Testis (tissue), 3 donors: Measurements from ENCODE around the gene CD7. TPM values are rescaled to one million over a fixed set of nuclear protein-coding genes. Genes with fewer than 3 reads are reported as not detected.

Experiments
- DNase-seq: peaks from one replicate; pipeline ENCODE4 v3.0.0-alpha.2; 2019
- H3K27ac ChIP-seq, 2 donors: fragments of 200-600 bp; sonication (generic); one replicate each; pipeline ENCODE4 v1.5.1; 2019
- H3K27me3 ChIP-seq: fragments of 200-600 bp; sonication (generic); one replicate; pipeline ENCODE4 v1.5.1; 2019
- H3K36me3 ChIP-seq: fragments of 200-600 bp; sonication (generic); one replicate; pipeline ENCODE4 v1.5.1; 2017; ENCODE audit warnings: low read depth; ENCODE audit errors: missing control alignments
- H3K4me1 ChIP-seq: fragments of 200-600 bp; sonication (generic); one replicate; pipeline ENCODE4 v1.5.1; 2019
- H3K4me3 ChIP-seq, 2 donors: fragments of 200-600 bp; sonication (generic); one replicate each; pipeline ENCODE4 v1.5.1; 2017 to 2019
- H3K9me3 ChIP-seq: fragments of 200-600 bp; sonication (generic); one replicate; pipeline ENCODE4 v1.5.1; 2017
- POLR2A ChIP-seq: fragments of 450-650 bp; IDR thresholded peaks from one replicate; pipeline ENCODE4 v1.6.1; 2017; ENCODE audit warnings: antibody characterized with exemption, mild to moderate bottlenecking, moderate library complexity
- WGBS, 2 donors: methylation state at CpG; one replicate each; pipeline ENCODE4 v1.1.5; 2018; 5-methylcytosine and 5-hydroxymethylcytosine counted together
- intact Hi-C: fragments of 100-400 bp; cut with DNase I; formaldehyde crosslinking; loops from one replicate; pipeline ENCODE4 v1.15.1; 2023; ENCODE audit warnings: low total_unique reads
- polyA plus RNA-seq: library from polyadenylated mRNA; stranded (reverse); fragments of 350-450 nt; fragmentation: Illumina TruSeq; extraction: RNeasy Lipid Tissue Mini Kit (QIAGEN cat#74804); gene quantifications from one replicate; pipeline ENCODE4 v1.2.3, GENCODE V29; 2014; ENCODE audit warnings: low read depth, low replicate concordance; ENCODE audit not compliant: insufficient read depth
- total RNA-seq, 2 donors: library from RNA; depleted of rRNA; stranded (reverse); fragments of >200 nt; gene quantifications; one replicate each; pipeline ENCODE4 v1.2.3, GENCODE V29; 2016
- TF ChIP-seq, protein P1 (sequence below), 3 experiments: fragments of 450-650 bp in 2 of 3; fragments of 200-600 bp in 1 of 3; sonication (generic) in 1 of 3; IDR thresholded peaks; one replicate each; pipeline ENCODE4 v1.5.1; 2016 to 2019; ENCODE audit warnings: antibody characterized with exemption in 3 of 3, mild to moderate bottlenecking in 2 of 3, moderate library complexity in 1 of 3

Gene CD7
- total and polyA plus RNA-seq, 3 donors from 2014 or later: 0.55 to 3.0 (median 2.3) TPM

GRCh38 chr17:82345151-82345976, 28.0 kb upstream of the CD7 start:
- Histone ChIP-seq H3K27me3 (no peaks in the 10 kb centered on the region), H3K36me3 (no peaks in the 10 kb centered on the region), H3K9me3 (no peaks in the 10 kb centered on the region), H3K27ac (no peak overlapping the region), H3K4me1 (peaks cover 8% of the 10 kb centered on the region), H3K4me3 (no peak overlapping the region)
- intact Hi-C loops: no loop called here
- DNase-seq: no peak
- TF ChIP-seq, protein P1, sequence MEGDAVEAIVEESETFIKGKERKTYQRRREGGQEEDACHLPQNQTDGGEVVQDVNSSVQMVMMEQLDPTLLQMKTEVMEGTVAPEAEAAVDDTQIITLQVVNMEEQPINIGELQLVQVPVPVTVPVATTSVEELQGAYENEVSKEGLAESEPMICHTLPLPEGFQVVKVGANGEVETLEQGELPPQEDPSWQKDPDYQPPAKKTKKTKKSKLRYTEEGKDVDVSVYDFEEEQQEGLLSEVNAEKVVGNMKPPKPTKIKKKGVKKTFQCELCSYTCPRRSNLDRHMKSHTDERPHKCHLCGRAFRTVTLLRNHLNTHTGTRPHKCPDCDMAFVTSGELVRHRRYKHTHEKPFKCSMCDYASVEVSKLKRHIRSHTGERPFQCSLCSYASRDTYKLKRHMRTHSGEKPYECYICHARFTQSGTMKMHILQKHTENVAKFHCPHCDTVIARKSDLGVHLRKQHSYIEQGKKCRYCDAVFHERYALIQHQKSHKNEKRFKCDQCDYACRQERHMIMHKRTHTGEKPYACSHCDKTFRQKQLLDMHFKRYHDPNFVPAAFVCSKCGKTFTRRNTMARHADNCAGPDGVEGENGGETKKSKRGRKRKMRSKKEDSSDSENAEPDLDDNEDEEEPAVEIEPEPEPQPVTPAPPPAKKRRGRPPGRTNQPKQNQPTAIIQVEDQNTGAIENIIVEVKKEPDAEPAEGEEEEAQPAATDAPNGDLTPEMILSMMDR (IDR thresholded peaks at IDR 0.05): no peak
- TF ChIP-seq POLR2A: no peak
- 89 to 92% methylated on average over 42 of the region's 42 CpGs for WGBS, 2 donors

DNA sequence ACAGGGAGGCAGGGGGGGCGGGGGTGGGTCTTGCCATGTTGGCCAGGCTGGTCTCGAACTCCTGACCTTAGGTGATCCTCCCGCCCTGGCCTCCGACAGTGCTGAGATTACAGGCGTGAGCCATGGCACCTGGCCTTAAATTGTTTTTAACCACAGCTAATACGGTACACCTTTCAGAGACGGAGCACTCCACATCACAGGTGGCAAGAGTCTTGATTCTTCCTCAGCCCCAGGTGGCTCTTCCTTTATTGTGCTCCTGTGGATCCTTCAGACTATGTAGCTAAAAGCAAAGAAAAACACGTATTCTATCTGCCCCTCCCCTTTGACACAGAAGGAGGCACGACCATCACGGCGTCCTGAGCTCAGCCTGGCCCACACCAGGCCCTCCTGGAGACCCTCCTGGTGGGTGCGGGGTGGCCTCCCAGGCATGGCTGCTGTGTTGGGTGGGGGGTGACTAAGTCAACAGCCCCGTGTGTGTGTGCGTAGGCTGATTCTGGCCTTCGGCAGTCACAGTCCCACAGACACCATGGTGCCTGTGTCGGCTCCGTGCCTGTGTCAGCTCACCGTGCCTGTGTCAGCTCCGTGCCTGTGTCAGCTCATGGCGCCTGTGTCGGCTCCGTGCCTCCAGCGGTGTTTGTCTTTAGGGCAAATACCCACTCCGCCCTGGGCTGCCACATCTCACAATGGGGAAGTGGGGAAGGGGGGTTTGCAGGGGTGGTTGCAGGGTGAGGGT, 26.9 kb upstream of the CD7 start:
- intact Hi-C loops: no loop called here
- TF ChIP-seq, protein P1 (IDR thresholded peaks at IDR 0.05): no peak
- TF ChIP-seq POLR2A: no peak
- Histone ChIP-seq H3K36me3 (no peaks in the 10 kb centered on the region), H3K4me3 (no peak overlapping the region), H3K27ac (no peak overlapping the region), H3K9me3 (no peaks in the 10 kb centered on the region), H3K27me3 (no peaks in the 10 kb centered on the region), H3K4me1 (peaks cover 4% of the 10 kb centered on the region)
- WGBS, 2 donors: 81 to 92% methylated on average over 12 to 24 of the region's 24 CpGs
- DNase-seq: no peak

DNA sequence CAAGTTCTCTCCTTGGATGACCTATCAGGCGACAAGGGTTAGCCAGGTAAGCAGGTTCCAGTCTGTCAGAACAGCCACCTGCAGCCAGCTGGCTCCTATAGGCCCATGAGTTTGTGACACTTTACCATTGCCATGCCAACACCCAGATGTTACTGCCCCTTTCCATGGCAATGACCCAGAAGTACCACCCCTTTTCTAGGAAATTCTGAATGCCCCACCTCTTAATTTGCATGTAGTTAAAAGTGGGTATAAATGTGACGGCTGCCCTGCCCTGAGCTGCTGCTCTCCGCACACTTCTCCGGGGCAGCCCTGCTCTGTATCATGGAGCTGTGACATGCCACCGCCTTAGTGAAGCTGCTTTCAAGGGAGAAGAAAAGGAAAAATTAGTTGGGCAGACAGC, 26.2 kb upstream of the CD7 start:
- intact Hi-C loops: no loop called here
- Histone ChIP-seq H3K4me3 (no peak overlapping the region), H3K9me3 (no peaks in the 10 kb centered on the region), H3K4me1 (no peaks in the 10 kb centered on the region), H3K27ac (no peak overlapping the region), H3K36me3 (no peaks in the 10 kb centered on the region), H3K27me3 (no peaks in the 10 kb centered on the region)
- TF ChIP-seq POLR2A: no peak
- TF ChIP-seq, protein P1 (IDR thresholded peaks at IDR 0.05): no peak
- 96 to 99% methylated on average over 5 of the region's 5 CpGs for WGBS, 2 donors
- DNase-seq: no peak

DNA sequence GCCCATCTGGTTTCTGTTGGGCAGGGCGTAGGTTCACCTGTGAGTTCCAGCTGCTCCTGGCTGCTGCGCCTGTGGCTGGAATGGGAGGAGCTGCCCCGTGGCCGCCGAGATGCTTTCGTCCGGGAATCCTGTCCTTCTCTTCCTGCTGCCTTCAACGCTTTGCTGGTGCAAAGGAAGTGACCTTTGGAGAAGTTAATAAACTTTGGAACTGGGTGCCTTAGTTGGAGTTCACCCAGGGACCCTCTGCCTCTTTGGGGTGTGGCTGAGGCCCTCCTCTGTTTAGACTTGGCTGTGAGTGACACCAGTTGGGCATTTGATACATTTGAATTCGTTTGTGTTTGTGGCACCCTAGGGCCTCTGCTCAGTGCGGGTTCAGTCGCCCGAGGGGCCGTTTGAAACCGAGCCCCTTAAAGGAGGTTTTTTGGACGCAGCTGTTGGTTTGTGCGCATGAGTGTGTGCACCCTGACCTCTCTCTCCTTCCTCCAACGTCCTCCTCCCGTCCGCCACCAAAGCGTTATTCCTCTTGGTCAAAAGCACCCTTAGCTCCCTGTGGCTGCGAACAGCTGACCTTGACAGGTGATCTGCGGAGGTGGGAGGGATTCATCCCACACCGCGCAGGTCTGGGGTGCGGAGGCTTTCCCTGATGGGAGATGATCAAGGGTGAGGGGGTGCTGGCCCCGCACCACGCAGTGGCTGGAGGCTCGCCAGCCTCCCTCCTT, 25.1 kb upstream of the CD7 start:
- Histone ChIP-seq H3K4me3 (no peak overlapping the region), H3K9me3 (no peaks in the 10 kb centered on the region), H3K27ac (no peak overlapping the region), H3K27me3 (no peaks in the 10 kb centered on the region), H3K36me3 (no peaks in the 10 kb centered on the region), H3K4me1 (no peaks in the 10 kb centered on the region)
- no peak for DNase-seq
- TF ChIP-seq, protein P1 (IDR thresholded peaks at IDR 0.05): no peak
- no peak for TF ChIP-seq POLR2A
- intact Hi-C loops: no loop called here
- WGBS, 2 donors: 71 to 74% methylated on average over 20 to 28 of the region's 28 CpGs
